Daoy (cell line): ENCODE results near the gene STEAP1B. TPM values are rescaled to one million over a fixed set of nuclear protein-coding genes. Genes with fewer than 3 reads are reported as not detected.

Source experiments
- DNase-seq: peaks from one replicate; pipeline ENCODE4 v3.0.0-alpha.2; 2015; ENCODE audit warnings: low read depth
- total RNA-seq: library from RNA; depleted of rRNA; stranded (reverse); fragments of >200 nt; shearing (Covaris generic); gene quantifications from 2 replicates; pipeline ENCODE4 v1.2.3, GENCODE V29; 2014; rRNA removed

The STEAP1B gene
- total RNA-seq, 1 experiment from 2014 or later: 20.2 TPM

GRCh38 chr7:22373388-22373787 lies 126.6 kb downstream of the STEAP1B start:
- no peak for DNase-seq

DNA sequence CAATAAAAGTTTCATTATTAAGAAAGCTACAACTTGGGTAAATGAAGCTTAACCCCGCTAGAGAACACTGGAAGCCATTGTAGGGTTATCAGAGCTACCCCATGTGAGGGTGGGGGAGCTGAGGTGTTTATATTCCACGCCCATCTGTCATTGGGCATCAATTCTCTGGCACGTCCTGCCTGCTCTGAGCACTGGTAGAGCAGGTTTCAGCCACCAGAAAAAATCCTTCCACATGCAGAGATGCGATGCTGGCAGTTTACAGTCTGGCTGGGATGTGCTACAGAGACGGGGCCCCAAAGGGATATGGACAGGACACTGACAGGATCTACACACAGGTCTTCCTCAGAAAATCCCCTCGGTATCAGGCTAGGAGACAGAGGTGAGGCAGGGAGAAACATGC lies 127.1 kb downstream of the STEAP1B start:
- DNase-seq: no peak

GRCh38 chr7:22371878-22372277 lies 128.1 kb downstream of the STEAP1B start:
- no peak for DNase-seq

Other genes starting within 250 kb of the STEAP1B start
- 1.8 and 6.3 TPM in 2 replicates for gene RAPGEF5, start 143.0 kb downstream of the STEAP1B start, total RNA-seq
- 74.2 and 77.6 TPM in 2 replicates for gene IL6, start 227.0 kb upstream of the STEAP1B start, total RNA-seq